HG03558 (cell line): ENCODE data around the gene CENPX.

Experiments
- ATAC-seq: cut with Tn5 transposase; IDR thresholded peaks from one replicate; pipeline ENCODE4 v1.9.1; 2021; ENCODE audit warnings: moderate number of reproducible peaks; ENCODE audit not compliant: unreplicated experiment; ENCODE audit errors: extremely low read depth

CENPX gene

DNA sequence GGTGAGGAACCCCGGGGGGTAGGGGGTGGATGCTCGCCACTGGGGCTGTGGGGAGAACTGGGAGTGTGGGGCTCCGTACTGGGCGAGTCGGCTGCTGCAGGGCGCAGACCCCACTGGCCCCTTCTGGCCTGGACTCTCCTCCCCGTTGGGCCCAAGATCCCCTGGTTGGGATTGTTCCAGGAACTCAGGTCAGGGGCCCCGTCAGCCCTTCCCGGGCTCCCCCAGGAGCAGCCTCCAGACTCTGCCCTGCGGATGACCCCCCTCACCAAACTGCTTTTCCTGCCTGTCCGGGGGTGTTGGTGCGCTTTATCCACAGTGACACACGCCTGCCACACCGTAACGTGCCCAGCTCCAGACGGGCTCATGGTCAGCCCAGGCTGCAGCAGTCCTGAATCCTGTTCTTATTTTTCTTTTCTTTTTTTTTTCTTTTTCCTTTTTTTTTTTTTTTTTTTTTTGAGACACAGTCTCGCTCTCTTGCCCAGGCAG lies 21.1 kb downstream of the CENPX start:
- ATAC-seq: no peak

- no peak for ATAC-seq
These were observed 21.7 kb downstream of the CENPX start for GRCh38 chr17:82000803-82001570.

DNA sequence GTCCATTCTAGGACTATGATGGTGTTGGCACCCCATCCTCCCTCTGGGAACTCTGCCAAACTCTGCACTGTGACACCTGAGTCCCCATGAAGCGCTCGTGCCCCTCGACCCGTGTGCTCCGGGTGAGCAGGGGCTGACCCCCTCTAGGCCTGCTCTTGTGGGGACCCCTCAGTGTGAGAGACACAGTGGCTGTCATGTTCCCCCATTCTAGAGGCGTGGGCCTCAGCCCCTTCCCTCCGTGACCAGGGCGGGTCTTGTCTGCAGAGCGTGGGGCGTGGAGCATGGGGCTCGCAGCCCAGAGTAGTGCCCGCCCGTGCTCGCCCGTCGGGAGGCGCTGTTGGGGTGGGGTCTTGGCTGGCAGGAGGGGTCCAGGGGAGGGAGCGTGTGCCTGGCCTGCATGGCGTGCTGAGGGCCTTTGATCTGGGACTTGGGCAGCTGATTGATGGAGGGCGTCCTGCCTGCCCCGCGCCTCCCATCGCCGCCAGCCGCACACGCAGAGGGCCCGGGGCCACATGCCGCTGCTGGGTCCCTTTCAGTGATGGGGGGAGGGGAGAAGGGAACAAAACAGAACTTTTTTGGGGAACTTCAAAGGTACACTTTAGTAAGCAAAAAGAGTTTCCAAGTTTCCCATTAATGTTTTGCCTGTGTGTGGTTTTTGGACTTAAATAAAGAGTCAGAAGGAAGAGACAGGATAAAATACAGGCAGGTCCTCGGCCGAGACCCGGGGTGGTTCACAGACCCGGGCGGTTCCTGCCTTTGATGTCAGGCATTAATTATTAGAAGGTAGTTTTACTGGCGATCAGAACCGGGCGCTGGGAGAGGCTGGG lies 22.5 kb downstream of the CENPX start:
- ATAC-seq: no peak

DNA sequence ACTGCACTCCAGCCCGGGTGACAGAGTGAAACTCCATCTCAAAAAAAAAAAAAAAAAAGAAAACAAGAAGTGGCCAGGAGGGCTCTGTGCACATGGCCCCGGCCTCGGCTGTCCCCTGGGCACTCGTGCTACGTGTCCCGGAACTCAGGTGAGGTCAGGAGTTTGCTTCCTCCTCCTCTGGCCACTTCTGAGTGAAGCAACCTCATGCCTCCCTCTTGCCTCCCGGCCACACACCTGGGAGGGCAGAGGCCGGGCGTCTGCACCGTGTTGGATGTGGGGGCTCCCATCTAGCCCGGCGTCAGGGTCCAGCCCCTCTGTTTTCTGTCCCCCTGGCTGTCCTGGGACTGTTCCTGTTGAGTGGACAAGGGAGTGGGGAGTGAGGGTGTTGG lies 23.1 kb downstream of the CENPX start:
- no peak for ATAC-seq

DNA sequence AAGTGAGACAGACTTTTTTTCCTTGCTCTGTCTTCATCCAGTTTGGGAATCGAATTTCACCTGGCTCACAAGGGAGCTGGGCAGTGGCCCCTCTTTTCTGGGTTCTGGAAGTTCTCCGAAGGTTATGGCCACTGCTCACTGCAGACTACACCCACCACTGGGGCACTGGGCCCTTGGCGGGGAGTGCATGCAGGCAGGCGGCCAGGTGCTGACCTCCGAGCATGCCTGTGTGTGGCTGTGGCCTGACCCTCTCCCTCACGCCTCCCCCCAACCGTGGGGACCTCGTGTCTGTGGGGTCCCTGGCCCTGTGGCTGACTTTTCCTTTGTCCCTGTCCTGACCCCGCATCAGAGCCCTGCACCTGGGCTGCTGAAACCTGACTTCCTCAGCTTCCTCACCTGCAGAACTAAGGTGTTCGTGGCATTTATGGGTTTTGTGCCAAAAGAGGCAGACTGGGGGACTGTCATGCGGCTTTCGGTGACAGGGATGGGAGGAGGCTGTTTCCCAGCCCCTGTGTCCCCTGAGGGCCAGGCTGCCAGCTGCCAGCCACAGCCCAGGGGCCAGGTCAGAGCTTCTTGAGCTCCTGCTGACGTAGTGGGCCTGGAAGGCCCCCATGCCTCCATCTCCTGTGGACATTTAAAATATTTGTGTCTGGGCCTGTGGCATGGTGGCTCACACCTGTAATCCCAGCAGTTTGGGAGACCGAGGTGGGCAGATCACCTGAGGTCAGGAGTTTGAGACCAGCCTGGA lies 23.8 kb downstream of the CENPX start:
- ATAC-seq: no peak

DNA sequence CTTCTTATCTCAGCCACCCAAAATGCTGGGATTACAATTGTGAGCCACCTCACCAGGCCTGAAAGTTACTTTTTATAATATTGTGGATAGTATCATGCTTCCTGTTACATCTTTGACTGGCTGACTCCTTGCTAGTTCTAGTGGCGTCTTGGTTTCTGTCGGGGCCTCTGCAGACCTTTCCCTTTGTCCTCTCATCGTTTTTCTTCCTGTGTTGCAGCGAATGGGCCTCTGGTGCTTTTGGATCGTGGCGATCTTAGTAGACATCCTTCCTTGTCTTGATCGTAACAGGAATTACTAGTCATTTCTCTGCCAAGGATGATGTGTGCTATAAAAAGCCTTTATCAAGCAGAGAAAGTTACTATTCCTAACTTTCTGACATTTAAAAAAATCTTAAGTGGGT lies 24.5 kb downstream of the CENPX start:
- ATAC-seq: no peak

DNA sequence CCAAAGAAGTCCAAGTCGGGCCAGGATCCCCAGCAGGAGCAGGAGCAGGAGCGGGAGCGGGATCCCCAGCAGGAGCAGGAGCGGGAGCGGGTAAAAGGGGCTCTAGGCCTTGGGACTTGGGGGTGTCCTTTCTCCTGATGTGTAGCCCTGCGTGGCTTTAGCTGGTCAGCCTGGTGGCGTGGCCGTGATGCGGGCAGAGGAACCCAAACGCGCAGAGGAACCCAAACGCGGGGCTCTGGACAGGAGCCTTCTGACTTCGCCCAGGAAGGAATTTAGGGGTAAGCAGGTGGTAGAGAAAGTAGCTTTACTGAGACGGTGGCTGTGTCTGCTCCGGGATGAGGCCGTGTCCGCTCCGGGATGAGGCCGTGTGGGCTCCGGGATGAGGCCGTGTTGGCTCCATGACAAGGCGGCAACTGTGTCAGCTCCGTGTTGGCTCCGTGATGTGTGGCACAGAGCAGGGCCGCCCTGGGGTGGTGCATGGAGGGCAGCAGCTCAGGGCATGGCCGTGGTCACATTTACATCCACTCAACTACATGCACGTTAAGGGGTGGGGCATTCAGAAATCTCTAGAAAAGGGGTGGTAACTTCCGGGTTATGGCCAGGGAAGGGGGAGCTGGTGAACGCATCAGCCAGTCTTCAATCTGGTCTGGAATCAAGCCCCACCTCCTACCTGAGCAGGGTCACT lies 25.8 kb downstream of the CENPX start:
- no peak for ATAC-seq

- no peak for ATAC-seq
These were observed 26.4 kb downstream of the CENPX start for GRCh38 chr17:81996232-81996756.

DNA sequence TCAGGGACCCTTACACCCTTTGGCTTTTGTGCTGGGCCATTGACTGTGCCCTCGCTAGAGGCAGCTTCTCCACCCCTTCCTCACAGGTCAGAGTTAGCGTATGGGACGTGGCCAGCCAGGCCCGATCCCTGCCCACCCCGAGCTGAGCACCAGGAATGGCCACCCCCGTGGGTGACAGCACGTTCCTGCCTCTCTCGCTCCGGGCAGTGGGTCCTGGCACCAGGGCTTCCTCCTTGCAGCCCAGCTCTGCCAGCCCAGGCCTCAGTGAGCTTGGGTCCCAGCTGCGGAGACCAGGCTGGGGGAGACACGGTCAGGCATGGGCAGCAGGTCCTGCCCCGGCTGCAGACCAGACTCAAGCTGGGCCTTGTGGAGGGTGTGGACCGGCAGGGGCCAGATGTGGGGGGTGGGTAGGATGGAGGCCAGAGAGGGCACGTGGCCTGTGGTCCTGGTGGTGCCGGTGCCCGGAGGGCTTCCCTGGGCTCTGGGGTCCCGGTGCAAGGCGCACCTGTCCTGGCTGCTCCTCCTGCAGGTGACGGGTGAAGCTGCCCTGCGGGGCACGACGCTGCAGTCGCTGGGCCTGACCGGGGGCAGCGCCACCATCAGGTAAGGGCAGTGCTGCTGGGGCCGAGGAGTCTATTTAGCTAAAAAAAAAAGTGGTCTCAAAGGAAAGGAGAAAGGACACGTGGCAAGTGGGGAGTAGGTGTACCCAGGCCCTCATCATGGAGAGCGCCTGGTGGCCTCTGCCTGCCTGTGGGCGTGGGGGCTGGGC lies 27.0 kb downstream of the CENPX start:
- no peak for ATAC-seq

DNA sequence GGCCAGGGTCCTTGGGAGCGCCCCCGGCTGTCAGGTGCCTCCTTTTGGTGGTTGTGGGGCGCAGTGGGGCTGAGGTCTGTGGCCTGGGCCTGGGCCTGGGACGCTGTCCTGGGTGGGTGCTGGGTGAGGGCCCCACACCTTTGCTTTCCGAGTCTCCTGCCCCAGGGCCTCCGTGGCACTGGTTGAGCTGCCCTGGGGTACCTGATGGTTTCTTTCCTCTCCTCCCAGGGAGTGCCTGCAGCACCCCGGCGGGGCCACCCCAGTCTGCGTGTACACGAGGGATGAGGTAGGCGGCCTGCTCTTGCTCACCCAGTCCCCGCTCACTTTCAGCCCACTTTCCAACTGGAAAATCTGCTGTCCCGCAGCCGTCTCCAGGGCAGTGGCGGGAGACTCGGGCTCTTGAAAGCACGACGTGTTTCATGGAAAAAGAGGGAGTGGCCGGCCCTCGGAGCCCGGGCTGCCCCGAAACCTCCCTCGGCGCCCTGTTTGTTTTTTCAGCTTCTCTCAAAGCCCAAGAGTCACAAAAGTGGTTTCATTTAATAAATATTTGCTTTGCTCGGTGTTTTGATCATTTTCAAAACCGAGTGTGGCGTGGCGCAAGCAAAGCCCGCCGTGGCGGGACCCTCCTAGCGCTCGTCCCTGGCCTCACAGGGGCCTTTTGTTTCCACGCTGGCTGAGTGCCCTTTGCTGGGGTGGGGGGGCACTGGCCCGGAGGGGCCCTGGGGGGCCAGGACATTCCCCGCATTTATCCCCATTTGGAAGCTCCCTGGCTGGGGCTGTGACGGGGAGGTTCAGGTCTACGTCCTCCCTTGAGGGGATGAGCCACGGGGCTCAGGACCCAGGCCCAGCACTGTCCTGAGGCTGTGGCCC lies 27.9 kb downstream of the CENPX start:
- ATAC-seq: no peak

DNA sequence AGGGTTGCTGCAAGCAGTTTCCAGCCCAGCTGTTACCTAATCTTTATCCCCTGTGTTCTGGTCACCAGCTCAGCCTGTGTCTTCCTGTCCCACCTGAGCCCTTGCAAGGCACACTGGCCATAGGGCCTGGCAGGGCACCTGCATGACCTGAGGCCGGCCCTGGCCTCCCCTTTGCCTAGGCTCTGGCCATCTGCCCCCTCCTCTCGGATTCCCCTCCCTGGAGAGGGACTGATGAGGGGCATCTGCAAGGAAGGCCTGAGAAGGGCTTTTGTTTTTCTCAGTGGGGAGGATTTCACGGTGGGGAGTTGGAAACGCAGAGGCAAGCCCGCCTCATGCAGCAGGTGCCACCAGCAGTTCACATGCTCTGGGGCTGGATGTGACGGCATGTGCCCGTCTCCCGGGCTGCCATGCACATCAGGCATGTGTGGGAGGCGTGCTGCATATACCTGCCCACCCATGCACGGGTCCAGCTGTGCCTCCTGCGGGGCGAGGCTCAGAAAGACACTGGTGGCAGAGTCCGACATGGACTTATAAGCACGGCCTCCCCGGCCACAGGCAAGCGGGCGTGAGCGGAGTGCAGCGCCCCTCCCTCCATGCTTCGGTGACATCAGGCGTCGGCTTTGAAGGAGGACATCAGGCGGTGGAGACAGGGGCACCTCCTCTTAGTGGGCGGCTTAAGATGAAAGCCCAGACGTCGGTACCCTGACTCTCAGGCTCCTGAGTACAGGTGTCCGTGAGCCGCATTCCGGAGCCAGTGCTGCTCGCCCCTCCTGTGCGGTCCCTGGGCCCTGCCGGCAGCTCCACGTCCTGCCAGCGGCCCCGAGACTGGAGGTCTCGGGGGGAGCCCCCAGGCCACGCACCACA lies 28.7 kb downstream of the CENPX start:
- no peak for ATAC-seq

- no peak for ATAC-seq
These were observed 30.2 kb downstream of the CENPX start for GRCh38 chr17:81992306-81993102.

- no peak for ATAC-seq
These were observed 30.9 kb downstream of the CENPX start for GRCh38 chr17:81991684-81992305.

GRCh38 chr17:81990836-81991683 lies 31.6 kb downstream of the CENPX start:
- no peak for ATAC-seq

GRCh38 chr17:81987161-81987770 lies 35.4 kb downstream of the CENPX start:
- no peak for ATAC-seq
